Colonic mucosa (tissue), 4 donors: ENCODE data around the gene LCNL1. TPM values are rescaled to one million over a fixed set of nuclear protein-coding genes. Genes with fewer than 3 reads are reported as not detected.

Experiments used
- DNase-seq: peaks from one replicate; pipeline ENCODE4 v3.0.0-alpha.2; 2020
- H3K27ac ChIP-seq: fragments of 200-600 bp; one replicate; pipeline ENCODE4 v1.8.0; 2021
- H3K27me3 ChIP-seq: fragments of 200-600 bp; one replicate; pipeline ENCODE4 v1.8.0; 2021
- H3K36me3 ChIP-seq: fragments of 200-600 bp; one replicate; pipeline ENCODE4 v1.8.0; 2021
- H3K4me1 ChIP-seq: fragments of 200-600 bp; one replicate; pipeline ENCODE4 v1.8.0; 2021; ENCODE audit warnings: mild to moderate bottlenecking
- H3K4me3 ChIP-seq: fragments of 200-600 bp; one replicate; pipeline ENCODE4 v1.8.0; 2021
- H3K9ac ChIP-seq, 2 donors: one replicate each; pipeline ENCODE4 v1.7.0; 2013; ENCODE audit warnings: control low read depth in 2 of 2, low read depth in 2 of 2, low read length in 2 of 2
- H3K9me3 ChIP-seq: fragments of 200-600 bp; one replicate; pipeline ENCODE4 v1.8.0; 2021
- CTCF ChIP-seq: fragments of 200-600 bp; IDR thresholded peaks from one replicate; pipeline ENCODE4 v1.8.0; 2022; ENCODE audit warnings: antibody characterized with exemption, mild to moderate bottlenecking
- intact Hi-C: fragments of 100-400 bp; cut with DNase I; formaldehyde crosslinking; loops from one replicate; pipeline ENCODE4 v1.14.1; 2022
- total RNA-seq, 2 donors: library from RNA; stranded (reverse); fragmentation: NEBNext Ultra II Directional in 1 of 2; extraction: Animal tissue kit (Norgen Biotek cat#: 25700) in 1 of 2; gene quantifications; one replicate each; pipeline ENCODE4 v1.2.1, GENCODE V29; 2021
- donor health status: healthy.
- donor health status: DM: no; HTN: no; CAD: no.
- donor health status: DM: no; HTN: no; CAD: no.

LCNL1 gene
- not detected for total RNA-seq

GRCh38 chr9:136982232-136983051 is at the start of gene LCNL1:
TSS of gene LCNL1 (plus strand) at chr9:136982993. CDS start at chr9:136983587, 594 bp downstream.
- Histone ChIP-seq H3K9me3 (no peaks in the 10 kb centered on the region), H3K4me1 (peaks cover 4% of the 10 kb centered on the region), H3K27me3 (peaks cover 25% of the 10 kb centered on the region), H3K27ac (no peak within 1 kb of the TSS), H3K9ac (no peak within 1 kb of the TSS), H3K36me3 (no peaks in the 10 kb centered on the region), H3K4me3 (no peak within 1 kb of the TSS)
- intact Hi-C loops: no loop called here
- TF ChIP-seq CTCF: no peak
- DNase-seq: no peak

- no peak for TF ChIP-seq CTCF
- Histone ChIP-seq H3K27me3 (no peaks in the 10 kb centered on the region), H3K4me3 (no peak overlapping the region), H3K27ac (no peak overlapping the region), H3K9me3 (no peaks in the 10 kb centered on the region), H3K36me3 (no peaks in the 10 kb centered on the region), H3K4me1 (no peaks in the 10 kb centered on the region), H3K9ac (no peak overlapping the region)
- DNase-seq: no peak
- intact Hi-C loops: loop anchor here (10.0 kb wide), 1 partner anchor 49 kb away; the partner anchor contains the start of gene TRAF2
Observed at GRCh38 chr9:136934277-136934676, 48.5 kb upstream of the LCNL1 start.

- H3K4me3 ChIP-seq: no peak overlapping the region
- no peak overlapping the region for H3K27ac ChIP-seq
- no peak overlapping the region for H3K9ac ChIP-seq
- intact Hi-C loops: loop anchor here (10.0 kb wide), 1 partner anchor 51 kb away; the partner anchor contains the start of gene TRAF2
- no peak for TF ChIP-seq CTCF
- H3K4me1 ChIP-seq: no peaks in the 10 kb centered on the region
- peaks cover 4% of the 10 kb centered on the region for H3K36me3 ChIP-seq
- DNase-seq: no peak
- no peaks in the 10 kb centered on the region for H3K27me3 ChIP-seq
- no peaks in the 10 kb centered on the region for H3K9me3 ChIP-seq
Observed at GRCh38 chr9:136935651-136936050, 47.1 kb upstream of the LCNL1 start.

GRCh38 chr9:136936645-136937170 is 46.1 kb upstream of the LCNL1 start:
- peaks cover 14% of the 10 kb centered on the region for H3K36me3 ChIP-seq
- intact Hi-C loops: loop anchor here (10.0 kb wide), 1 partner anchor 52 kb away; the partner anchor contains the start of gene TRAF2
- H3K9ac ChIP-seq: no peak overlapping the region

More at GRCh38 chr9:136936645-136937170, 46.1 kb upstream of the LCNL1 start:
- no peaks in the 10 kb centered on the region for H3K4me1 ChIP-seq
- no peak overlapping the region for H3K4me3 ChIP-seq
- no peaks in the 10 kb centered on the region for H3K9me3 ChIP-seq
- H3K27ac ChIP-seq: no peak overlapping the region
- DNase-seq: no peak
- no peak for TF ChIP-seq CTCF
- H3K27me3 ChIP-seq: no peaks in the 10 kb centered on the region
